Putamen (tissue), 1 donor: ENCODE data around the gene CCNL1.
"Not testable (repeated sequence)": the region's sequence is repeated elsewhere in the genome, so short reads cannot be mapped to it uniquely, and the experiment has no call there.

Source experiments
- DNase-seq: peaks from one replicate; pipeline ENCODE4 v3.0.0-alpha.2; 2016; ENCODE audit warnings: low spot score

CCNL1 gene

DNA sequence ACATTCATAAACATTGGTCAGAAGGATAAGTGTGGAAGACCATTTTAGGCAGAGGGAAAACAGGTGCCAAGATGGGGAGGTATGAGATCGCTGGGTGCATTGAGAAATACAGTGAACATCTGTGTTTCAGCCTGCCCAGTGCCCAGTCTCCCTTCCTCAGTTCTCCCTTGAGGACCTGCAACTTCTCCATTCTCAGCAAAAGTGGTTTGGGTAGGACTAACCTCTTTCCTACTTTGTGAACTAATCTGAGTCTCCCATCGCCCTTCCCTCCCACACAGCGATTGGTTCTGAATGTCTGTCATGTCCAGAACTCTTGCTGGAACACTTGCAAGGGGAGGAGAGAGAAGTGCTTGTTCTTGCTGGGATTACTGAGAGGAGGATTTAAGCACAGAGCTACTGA is 10.9 kb upstream of the CCNL1 start:
- DNase-seq, result no peak

DNA sequence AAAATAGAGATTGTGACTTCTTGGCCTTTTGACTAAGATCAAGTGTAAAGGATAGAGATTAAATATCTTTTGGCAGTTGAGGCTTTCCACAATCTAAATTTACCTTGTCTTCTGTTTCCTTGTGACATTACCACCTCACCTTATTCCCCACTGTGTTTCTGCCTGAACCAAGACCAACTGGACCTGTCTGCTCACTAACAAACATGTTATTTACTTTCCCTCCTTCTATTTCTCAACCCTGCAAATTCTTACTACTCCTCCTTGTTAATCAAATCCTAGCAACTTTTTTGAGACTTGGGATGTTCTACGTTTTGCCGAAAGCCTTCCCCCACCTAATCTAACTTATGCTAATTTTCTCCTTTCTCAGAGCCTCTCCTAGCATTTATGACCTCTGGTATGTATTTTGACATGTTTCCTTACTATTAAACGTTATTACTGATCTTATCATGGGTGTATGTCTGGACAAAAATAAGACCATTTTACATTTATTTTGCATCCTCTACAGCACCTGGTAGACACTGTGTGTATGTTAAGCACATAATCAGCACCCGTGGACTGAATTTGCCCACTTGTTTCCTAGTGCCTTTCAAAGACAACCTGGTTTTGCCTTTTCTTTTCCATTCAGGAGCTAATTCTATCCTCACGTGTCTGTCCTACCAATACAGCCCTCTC is 7.6 kb upstream of the CCNL1 start:
- DNase-seq, result no peak

- no peak for DNase-seq
Measured at GRCh38 chr3:157166561-157166960, 6.6 kb upstream of the CCNL1 start.

- no peak for DNase-seq
Measured at GRCh38 chr3:157166115-157166514, 6.2 kb upstream of the CCNL1 start.

- no peak for DNase-seq
Measured at GRCh38 chr3:157163217-157163953, 3.4 kb upstream of the CCNL1 start.

DNA sequence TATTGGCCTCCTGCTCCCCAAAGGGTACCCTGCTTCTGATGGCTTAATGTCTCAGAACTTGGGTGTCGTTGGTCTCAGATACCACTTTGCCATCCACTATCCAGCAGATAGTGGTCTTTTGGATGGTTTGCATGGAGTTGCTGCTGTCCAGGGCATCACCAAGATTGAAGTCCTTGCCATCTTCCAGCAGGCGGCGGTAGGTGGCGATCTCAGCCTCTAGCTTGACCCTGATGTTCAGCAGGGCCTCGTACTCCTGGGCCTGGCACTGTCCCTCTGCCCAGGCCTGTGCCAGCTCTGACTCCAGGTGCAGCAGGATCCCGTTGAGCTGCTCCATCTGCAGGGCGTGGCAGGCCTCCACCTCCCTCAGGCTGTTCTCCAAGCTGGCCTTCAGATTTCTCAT is 2.7 kb upstream of the CCNL1 start:
- DNase-seq, result not testable (repeated sequence)

DNA sequence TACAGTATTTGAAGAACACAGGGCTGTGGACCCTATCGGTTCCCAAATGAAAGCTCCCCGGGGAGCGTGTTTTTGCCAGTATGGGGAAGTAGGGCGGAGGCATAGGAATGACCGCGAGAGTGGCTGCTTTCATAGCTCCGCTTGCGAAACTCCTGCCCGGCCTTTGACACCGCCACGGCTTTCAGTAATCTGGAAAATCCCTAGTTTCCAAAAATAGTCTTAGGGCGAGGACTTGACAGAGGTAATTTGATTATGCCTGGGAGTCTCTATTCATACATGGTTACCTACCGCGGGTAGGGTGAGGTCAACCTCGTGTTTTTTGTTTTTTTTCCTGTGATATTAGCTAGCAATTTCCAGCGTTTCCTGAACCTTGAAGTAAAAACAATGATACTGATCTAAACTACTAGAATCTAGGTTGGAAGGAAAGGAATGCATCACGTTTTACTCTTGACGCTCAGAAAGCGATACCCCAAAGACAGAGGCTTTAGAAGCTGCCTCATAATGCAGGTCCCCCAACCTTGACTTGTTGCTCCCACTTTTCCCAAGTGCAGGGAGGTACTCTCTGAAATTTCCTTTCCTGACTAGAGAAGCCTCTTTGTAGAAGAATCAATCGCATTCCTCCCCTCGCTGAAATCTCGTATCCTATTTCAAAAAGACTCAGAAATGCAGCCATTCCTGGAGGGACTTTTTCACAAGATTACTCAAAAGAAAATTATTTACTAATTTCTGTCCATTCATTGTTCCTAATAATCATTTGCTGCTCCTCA is 894 bp upstream of the CCNL1 start:
- peak; percentile 68 for DNase-seq

DNA sequence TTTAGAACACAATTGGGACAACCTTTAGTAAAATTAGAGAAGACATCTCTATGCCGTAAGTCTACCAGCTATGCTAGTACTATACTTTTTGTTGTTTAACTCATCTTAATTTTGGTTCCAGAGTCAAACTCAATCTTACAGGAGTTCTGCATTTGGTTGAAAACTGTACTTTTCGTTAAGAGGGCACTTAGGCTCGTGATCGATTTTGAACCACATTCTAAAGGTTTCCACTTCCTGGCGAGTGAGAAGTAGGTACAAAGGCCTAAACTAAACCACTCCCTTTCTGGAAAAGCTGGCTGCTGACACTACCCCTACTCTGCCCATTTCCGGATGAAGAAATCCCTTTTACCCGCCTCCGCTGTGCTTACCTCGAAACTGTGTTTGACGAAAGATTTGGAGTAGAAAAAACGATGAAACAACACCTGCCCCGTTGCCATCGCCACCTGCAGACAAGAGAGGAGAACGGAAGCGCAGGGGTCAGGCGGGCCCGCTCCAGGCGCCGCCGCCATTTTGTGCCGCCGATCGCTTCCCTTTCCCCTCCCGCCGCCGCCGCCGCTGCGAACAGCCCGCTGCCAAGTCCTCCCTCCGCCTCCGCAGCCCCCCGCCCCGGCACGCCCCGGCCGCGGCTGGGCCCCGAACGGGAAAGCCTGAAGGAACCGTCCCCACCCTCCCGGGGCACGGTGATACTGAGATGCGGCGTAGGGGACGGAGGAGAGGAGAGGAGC is 748 bp downstream of the CCNL1 start:
- DNase-seq, result peak; percentile 46

GRCh38 chr3:157157836-157158235 is 2.1 kb downstream of the CCNL1 start:
- DNase-seq, result no peak

DNA sequence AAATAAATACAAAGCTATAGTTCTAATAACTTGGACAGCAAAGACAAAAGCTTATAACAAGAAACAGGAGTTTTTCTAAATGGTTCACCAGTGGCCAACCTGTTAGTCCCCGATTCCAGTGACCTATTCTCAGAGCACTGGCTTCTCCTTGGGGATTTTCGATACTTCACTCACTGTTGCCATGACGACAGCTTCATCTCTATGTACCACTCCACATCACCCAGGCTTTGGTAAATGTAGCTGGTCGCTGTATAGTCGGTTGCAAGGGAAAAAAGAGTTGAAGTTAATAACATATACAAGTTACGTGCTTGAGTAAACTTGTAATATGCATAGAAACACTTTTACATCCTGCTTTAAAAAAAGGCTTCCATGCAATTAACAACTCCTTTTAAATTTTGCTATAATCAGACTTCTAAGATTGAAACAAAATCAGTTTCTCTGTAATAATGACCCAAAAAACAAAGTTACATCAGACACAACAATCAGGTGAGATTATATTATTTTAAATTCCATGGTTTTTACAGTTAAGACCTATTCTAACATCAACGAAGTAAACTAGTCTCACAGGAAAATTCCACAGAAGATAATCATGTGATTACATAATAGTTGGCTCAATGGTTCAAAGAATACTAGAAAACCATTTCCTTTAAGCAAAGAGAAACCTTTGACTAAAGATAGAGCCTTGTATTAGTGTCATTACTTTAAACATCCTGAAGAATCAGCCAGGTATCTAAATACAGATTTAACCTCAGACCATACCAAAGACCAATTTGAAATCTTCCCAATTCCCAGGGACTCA is 2.9 kb downstream of the CCNL1 start:
- no peak for DNase-seq

GRCh38 chr3:157155591-157155990 is 4.4 kb downstream of the CCNL1 start:
- DNase-seq, result no peak

DNA sequence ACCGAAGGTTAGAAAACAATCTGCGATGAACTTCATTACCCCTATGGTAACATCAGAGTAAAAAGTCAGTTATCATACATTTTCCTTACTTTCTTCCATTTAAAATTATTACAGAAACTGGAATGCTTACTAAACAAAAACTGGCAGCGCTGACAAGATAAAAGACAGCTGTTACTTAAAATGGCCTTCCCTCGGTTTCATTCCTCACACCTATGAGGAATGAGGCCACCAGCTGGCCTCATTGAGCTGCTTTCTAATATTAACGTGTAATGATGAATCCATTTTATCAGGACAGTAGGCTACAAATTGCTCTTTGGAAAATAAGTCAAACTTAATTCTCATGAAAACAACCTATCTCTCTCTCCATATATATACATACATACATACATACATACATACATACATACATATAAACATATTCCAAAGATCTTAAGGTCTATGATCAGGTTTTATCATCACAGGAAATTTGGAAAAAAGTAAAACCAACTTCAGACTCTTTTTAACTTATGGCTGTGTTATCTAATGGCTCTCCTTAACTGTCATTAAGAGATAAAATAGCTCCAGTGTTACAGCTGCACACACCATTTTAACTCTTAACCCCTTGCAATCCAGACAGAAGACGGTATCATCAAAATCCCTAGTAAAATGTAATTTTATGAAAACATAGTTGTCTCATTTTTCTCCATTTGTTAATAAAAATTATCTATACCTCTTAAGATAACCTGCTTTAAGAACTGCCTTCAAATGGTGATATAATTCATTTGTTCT is 5.2 kb downstream of the CCNL1 start:
- no peak for DNase-seq

- no peak for DNase-seq
Measured at GRCh38 chr3:157152930-157153329, 7.0 kb downstream of the CCNL1 start.

GRCh38 chr3:157152438-157152837 is 7.5 kb downstream of the CCNL1 start:
- no peak for DNase-seq

DNA sequence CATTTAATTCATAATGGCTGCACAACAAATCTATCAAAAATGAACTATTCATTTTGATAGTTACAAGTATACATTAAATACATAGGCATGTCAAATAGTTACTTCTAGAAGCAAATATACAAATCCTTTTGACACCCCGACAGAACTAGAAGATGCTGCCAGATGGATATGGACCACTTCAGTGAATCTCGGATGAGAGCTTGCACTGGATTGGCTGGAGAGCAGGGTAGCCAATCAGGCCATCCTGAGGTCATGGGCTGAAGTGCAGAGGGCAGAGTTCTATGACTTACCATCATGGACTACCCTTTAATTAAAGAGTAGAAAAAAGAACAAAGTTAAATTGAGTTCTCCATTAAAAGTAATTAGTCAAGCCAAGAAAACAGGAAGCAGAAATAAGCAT is 8.3 kb downstream of the CCNL1 start:
- no peak for DNase-seq

- DNase-seq, result no peak
Measured at GRCh38 chr3:157151151-157151550, 8.8 kb downstream of the CCNL1 start.

DNA sequence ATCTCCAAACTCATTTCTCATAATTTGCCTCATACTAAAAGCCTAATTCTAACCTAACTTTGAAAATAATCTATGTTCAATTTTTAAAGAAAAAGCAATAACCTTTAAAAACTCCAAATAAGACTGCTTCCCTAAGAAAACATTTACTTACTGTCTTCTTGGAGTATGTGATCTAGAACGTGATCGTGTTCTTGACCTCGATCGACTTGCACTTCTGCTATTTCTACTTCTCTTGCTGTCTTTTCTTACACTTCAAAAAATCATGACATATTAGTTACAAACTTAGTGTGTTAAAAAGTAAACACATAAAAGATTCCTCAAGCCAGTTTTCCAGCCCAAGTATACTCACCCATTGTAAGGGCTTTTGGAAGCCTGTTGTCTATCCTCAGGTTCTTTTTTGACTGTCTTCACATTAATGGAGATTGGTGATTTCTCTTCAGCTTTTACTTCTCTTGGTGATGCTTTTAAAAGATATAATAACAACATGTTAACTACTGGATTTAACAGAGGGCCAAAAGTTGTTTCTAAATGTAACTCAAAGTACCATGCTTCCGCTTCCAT is 10.7 kb downstream of the CCNL1 start:
- DNase-seq, result no peak

GRCh38 chr3:157148196-157148889 is 11.6 kb downstream of the CCNL1 start:
- DNase-seq, result no peak

GRCh38 chr3:157147099-157147803 is 12.7 kb downstream of the CCNL1 start:
- DNase-seq, result no peak
